ENCODE data around the gene EDAR.

EDAR gene

DNA sequence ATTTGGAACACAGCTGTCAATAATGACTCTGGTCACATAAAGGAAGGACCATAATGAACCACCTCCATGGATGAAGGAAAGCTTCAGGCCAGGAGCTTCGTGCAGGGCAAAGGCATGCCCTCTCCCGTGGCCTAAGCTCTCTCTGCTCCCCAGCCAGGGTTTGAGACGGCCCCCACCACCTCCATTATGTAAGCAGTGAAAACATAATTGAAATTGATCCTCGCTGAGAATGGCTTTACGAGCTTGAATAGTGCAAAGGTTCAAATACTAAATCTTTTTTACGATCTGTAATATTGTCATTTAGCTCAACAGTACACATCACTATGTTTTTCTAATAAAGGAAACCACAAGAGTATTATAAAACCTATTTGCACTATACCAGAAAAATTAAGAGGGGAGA is 5.2 kb upstream of the EDAR start:
- no peaks in the 10 kb centered on the region for H3K4me1 ChIP-seq
- no peaks in the 10 kb centered on the region for H3K9me3 ChIP-seq (ENCODE audit: control insufficient read depth, low read length)
- H3K27me3 ChIP-seq (ENCODE audit: control insufficient read depth, insufficient read depth, low read length) = no peaks in the 10 kb centered on the region
- H2AFZ ChIP-seq = no peak overlapping the region
- TF ChIP-seq, protein P1, sequence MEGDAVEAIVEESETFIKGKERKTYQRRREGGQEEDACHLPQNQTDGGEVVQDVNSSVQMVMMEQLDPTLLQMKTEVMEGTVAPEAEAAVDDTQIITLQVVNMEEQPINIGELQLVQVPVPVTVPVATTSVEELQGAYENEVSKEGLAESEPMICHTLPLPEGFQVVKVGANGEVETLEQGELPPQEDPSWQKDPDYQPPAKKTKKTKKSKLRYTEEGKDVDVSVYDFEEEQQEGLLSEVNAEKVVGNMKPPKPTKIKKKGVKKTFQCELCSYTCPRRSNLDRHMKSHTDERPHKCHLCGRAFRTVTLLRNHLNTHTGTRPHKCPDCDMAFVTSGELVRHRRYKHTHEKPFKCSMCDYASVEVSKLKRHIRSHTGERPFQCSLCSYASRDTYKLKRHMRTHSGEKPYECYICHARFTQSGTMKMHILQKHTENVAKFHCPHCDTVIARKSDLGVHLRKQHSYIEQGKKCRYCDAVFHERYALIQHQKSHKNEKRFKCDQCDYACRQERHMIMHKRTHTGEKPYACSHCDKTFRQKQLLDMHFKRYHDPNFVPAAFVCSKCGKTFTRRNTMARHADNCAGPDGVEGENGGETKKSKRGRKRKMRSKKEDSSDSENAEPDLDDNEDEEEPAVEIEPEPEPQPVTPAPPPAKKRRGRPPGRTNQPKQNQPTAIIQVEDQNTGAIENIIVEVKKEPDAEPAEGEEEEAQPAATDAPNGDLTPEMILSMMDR (IDR thresholded peaks at IDR 0.05) = no peak
- H3K4me2 ChIP-seq (ENCODE audit: low read length) = no peak overlapping the region
- no peak overlapping the region for H3K9ac ChIP-seq
- no peak overlapping the region for H3K27ac ChIP-seq
- no peaks in the 10 kb centered on the region for H3K79me2 ChIP-seq
- H3K36me3 ChIP-seq (ENCODE audit: control insufficient read depth, insufficient read depth, low read length) = no peaks in the 10 kb centered on the region
- H3K4me3 ChIP-seq (ENCODE audit: low read depth, low read length) = no peak overlapping the region

DNA sequence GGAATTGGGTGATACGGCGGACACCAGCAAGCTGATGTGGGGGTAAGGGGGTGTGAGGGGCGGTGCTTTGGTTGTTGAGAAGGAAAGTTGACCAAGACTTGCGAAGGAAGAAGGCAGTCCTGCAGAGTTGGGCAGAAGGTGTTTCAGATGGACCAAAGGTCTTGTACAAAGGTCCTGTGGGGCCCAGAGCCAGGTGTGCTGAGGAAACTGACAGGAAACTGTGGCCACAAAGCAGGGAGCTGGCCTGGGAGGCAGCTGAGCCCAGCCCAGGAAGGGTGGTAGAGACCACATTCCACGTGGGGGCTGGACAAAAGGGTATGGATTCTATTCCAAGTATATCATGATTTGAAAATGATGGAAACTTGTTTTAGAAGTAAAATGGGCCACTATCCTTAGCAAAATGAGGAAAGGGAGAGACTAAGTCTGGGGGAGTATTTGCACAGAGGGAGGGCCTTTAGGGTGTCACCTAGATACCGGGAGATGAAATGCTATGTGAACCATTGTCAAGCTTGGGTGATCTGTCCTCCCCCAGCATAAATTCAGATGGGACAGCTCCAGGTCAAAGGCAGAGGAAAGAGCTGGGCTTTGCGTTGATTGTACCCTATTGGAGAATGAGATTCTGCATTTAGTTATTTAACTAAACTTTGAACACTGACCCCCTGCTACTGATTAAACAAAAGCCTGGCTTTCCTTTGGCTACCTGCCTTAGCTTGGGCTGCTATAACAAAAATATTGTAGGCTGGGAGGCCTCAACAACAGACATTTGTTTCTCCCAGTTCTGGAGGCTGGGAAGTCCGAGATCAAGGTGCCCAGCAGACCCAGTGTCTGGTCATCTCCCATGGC is 4.3 kb upstream of the EDAR start:
- Histone ChIP-seq H3K9me3 (ENCODE audit: control insufficient read depth, low read length) (no peaks in the 10 kb centered on the region), H3K79me2 (no peaks in the 10 kb centered on the region), H2AFZ (no peak overlapping the region), H3K9ac (no peak overlapping the region), H3K36me3 (ENCODE audit: control insufficient read depth, insufficient read depth, low read length) (no peaks in the 10 kb centered on the region), H3K27me3 (ENCODE audit: control insufficient read depth, insufficient read depth, low read length) (no peaks in the 10 kb centered on the region), H3K27ac (no peak overlapping the region), H3K4me2 (ENCODE audit: low read length) (no peak overlapping the region), H3K4me3 (ENCODE audit: low read depth, low read length) (no peak overlapping the region), H3K4me1 (peaks cover 6% of the 10 kb centered on the region)
- TF ChIP-seq, protein P1 (IDR thresholded peaks at IDR 0.05) = no peak

DNA sequence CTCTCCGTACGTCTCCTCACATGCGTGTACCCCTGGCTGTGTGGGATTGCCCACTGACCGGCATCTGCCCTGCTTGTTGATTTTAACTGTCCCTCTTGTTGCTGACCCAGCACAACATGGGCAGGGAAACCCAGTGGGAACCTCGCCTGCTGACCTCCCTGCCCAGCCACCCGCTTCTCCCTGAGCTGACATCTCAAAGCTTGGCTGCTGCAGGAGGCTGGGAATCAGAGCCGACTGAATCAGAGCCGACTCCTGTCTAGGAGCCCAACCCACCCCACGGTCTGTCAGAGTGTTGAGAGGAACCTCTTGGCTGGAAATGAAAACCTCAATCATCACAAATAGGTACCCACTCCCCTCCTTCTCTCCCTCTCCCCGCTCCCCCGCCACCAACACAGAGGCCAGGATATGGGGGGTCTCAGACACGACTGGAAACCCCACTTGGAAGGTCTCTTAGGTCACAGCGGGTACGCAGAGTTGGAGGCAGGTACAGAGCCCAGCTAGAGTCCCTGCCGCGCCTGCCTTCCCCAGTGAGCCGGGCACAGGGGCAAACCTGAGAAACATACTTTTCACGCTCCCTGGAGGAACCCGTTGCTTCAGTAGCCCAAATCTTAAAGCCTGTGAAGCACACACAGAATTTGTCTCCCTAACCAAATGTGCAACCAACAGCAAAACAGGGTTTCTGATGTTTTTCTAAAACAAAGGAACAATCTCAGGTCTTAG is 784 bp downstream of the EDAR start:
- no peak overlapping the region for H3K27ac ChIP-seq
- TF ChIP-seq, protein P1 (IDR thresholded peaks at IDR 0.05) = no peak
- H3K36me3 ChIP-seq (ENCODE audit: control insufficient read depth, insufficient read depth, low read length) = no peaks in the 10 kb centered on the region
- no peaks in the 10 kb centered on the region for H3K79me2 ChIP-seq
- H3K4me1 ChIP-seq = peaks cover 11% of the 10 kb centered on the region
- no peak overlapping the region for H3K4me2 ChIP-seq (ENCODE audit: low read length)
- no peak overlapping the region for H2AFZ ChIP-seq
- no peak overlapping the region for H3K4me3 ChIP-seq (ENCODE audit: low read depth, low read length)
- no peak overlapping the region for H3K9ac ChIP-seq
- H3K27me3 ChIP-seq (ENCODE audit: control insufficient read depth, insufficient read depth, low read length) = no peaks in the 10 kb centered on the region
- no peaks in the 10 kb centered on the region for H3K9me3 ChIP-seq (ENCODE audit: control insufficient read depth, low read length)

DNA sequence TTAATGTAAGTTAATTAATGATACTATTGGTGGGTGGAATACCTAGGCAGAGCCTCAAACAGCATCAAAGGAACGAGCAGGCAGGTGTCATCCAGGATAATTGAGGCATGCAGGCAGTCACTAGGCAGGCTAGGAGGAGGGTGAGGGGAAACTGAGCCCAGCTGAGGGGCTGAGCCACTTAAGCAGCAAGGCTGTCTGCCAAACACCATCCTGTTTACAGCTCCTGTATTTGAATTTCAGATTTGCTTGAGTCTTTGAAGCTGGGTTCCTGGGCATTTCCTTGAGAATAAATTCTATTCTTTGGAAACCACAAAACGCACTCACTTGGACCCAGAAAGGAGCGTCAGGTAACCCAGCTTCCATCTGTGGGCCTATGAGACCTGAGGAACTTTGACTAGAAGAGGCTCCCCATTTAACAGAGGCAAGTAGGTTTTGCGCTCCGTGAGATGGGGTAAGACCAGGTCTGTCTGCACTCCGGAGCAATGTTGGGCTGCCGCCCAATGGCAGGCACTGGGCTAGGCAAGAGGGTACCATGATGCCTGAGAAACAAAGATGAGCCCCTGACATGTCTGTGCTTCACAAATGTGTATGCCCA is 2.0 kb downstream of the EDAR start:
- H3K4me1 ChIP-seq = peaks cover 11% of the 10 kb centered on the region
- no peak overlapping the region for H3K9ac ChIP-seq
- no peak overlapping the region for H3K4me3 ChIP-seq (ENCODE audit: low read depth, low read length)
- no peak overlapping the region for H3K4me2 ChIP-seq (ENCODE audit: low read length)
- TF ChIP-seq, protein P1 (IDR thresholded peaks at IDR 0.05) = no peak
- no peaks in the 10 kb centered on the region for H3K36me3 ChIP-seq (ENCODE audit: control insufficient read depth, insufficient read depth, low read length)
- no peak overlapping the region for H2AFZ ChIP-seq
- no peak overlapping the region for H3K27ac ChIP-seq
- H3K79me2 ChIP-seq = no peaks in the 10 kb centered on the region
- no peaks in the 10 kb centered on the region for H3K27me3 ChIP-seq (ENCODE audit: control insufficient read depth, insufficient read depth, low read length)
- no peaks in the 10 kb centered on the region for H3K9me3 ChIP-seq (ENCODE audit: control insufficient read depth, low read length)

All from parathyroid adenoma (tissue), 2 donors.